HG03045 (cell line): ENCODE measurements around the gene C19orf38.
"Not testable (repeated sequence)": the region's sequence is repeated elsewhere in the genome, so short reads cannot be mapped to it uniquely, and the experiment has no call there.

Experiments used
- ATAC-seq: cut with Tn5 transposase; IDR thresholded peaks from one replicate; pipeline ENCODE4 v1.9.1; 2021; ENCODE audit warnings: mild to moderate bottlenecking, moderate library complexity; ENCODE audit not compliant: unreplicated experiment

The C19orf38 gene

DNA sequence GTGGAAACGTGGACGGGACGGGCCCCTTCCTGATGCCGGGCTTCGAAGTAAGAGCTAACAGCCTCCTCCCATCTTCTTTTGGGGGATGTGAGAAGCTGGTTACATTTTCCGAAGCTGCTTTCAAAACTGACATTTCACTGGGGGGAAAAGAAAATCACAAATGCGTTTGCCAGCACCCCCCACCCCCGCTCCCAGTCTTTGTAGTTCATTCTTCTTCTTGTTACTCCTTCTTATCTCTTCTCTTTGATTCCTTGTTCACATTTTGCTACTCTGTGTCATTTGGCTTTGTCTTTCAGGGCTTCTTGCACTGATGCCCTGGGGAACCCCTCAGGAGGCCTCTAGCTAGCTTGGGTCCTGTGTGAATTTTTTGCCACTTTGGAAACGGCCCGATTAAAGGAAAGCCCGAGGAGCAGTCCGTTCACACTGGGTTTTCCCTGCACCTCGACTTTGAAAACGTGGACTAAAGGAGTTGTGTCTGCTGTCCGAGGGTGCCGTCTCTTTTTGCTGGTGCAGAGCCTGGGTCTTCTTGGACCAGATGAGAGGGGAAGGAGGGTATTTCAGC, 24.4 kb downstream of the C19orf38 start:
- no peak for ATAC-seq

DNA sequence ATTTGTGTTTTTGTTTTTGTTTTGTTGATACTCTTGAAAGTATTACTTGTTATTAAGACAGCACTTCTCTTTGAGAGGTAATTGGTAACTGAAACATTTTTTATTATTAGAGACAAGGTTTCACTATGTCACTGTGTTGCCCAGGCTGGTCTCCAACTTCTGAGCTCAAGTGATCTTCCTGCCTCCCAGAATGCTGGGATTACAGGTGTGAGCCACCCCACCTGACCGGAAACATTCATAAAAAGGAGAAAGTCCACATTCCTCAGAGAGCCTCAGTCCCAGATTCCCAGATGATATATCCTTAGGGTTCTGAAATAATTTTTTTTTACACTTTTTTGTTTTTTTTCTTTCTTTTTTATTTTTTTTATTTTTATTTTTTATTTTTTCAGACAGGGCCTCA, 25.8 kb downstream of the C19orf38 start:
- ATAC-seq, result no peak

DNA sequence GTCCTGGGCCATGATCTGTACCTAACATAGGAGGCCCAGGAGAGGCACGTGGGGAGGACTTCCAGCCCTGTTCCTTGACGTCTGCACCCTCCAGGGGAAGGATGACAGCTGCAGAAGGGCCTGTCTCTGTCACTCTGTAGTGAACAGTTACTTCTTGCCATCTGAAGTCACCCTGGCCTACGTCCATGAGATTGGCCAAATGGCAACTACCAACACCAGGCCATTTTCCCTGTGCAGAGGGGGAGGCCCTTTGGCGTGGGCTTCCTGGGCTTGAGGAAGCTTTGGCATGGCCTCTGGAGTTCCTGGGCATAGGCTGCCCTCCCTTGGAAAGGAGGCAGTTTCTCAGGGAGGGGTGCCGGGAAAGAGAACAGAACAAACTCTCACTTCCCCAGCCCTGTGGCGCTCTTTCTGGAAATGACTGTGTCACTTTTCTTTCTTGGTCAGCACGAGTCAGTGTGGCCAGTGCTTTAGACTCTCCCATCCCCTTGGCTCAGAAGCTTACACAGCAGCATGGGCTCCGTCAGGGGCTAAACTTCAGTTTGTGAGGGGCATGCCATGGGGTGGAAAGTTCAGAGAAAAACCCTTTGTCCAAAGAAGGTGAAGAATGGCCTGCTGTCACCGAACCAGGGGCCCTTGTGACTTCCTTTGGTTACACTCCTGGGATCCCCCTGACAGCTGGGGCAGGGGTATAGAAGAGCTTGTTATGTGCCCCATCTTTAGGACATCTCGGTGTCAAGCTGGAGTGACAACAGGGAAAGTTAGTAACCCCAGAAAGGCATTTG, 28.4 kb downstream of the C19orf38 start:
- ATAC-seq, result peak; percentile 39

DNA sequence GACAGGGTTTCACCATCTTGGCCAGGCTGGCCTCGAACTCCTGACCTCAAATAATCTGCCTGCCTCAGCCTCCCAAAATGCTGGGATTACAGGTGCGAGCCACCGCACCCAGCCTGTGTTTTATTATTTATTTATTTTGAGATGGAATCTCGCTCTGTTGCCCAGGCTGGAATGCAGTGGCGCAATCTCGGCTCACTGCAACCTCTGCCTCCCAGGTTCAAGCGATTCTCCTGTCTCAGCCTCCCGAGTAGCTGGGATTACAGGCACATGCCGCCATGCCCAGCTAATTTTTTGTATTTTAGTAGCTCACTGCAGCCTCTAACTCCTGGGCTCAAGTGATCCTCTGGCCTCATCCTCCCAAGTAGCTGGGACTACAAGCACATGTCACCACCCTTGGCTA, 29.4 kb downstream of the C19orf38 start:
- not testable (repeated sequence) for ATAC-seq

DNA sequence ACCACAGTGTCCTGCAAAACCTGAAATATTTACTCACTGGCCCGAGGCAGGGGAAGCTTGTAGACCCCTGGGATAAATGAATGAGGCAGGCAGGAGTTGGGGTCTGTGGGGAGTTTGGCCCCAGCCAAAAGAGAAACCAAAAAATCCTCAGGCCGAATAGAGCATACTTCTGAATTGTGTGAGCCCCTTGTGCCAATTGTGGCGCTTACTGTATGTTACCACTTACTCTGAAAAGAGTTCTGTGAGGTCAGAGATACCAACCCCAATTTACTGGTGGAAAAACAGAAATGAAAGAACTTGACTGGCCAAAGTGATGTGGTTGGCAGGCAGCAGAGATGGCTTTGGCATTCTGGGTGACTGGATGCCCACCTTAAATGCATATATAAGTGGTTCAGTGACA, 30.0 kb downstream of the C19orf38 start:
- no peak for ATAC-seq

DNA sequence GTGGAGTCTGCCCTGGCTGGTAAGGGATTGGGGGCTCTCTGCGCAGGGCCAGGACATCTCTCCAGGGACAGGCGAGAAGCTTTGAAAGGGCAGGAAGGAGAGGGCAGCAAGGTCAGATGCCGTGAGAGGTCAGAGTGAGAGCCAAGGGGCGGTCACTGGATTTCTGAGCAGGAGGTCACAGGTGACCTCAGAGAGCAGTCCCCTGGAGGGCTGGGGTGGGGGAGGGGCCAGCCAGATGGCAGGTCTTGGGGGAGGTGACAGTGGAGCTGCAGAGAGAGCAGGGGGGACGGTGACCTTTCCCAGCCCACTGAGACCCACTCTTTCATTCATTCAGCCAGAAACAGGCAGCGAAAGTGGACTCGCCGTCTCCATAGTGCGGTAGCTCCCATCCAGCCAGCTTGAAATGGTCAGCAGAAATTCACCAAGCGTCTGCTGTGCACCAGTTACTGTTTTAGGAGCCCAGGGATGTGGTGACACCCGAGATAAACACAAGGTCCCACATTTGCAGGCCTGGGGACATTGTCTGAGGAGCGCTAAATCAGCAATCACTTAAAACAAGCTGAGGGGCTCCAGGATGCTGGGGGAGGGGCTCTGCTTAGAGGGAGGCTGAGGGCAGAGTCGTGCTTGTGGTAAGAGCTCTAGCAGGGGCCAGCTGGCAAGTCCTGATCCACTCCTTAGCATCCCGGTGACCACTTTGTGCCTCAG, 33.3 kb downstream of the C19orf38 start:
- ATAC-seq, result no peak

DNA sequence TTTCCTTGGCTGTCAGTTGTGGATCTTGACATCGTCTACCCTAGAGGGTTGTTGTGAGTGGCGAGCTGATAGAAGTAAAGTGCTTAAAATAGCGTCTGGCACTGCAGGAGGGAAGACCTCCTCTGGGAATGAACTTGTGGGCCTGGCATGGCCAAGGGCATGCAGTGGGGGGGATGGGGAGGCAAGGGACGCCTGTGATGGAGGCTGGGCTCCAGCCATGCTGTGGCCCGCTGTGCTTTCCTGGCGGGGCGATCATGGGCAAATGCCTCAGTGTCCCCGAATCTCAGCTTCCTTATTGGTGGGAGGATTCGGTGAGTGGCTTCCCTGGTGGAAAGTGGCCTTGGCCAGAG, 33.9 kb downstream of the C19orf38 start:
- ATAC-seq, result no peak

DNA sequence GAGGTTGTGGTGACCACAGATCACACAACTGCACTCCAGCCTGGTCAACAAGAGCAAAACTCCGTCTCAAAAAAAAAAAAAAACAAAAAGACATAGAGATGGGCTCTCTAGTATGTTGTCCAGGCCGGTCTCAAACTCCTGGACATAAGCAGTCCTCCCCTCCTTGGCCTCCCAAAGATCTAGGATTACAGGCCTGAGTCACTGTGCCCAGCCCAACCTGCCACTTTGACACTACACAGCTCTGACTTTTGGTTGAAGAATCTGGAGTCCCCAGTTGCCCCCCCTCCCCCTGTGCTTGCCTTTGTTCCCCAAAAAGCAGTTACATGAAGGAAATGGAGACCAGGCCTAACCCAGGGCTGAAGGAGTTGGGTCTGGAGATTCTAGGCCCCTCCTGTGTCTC, 36.1 kb downstream of the C19orf38 start:
- no peak for ATAC-seq

DNA sequence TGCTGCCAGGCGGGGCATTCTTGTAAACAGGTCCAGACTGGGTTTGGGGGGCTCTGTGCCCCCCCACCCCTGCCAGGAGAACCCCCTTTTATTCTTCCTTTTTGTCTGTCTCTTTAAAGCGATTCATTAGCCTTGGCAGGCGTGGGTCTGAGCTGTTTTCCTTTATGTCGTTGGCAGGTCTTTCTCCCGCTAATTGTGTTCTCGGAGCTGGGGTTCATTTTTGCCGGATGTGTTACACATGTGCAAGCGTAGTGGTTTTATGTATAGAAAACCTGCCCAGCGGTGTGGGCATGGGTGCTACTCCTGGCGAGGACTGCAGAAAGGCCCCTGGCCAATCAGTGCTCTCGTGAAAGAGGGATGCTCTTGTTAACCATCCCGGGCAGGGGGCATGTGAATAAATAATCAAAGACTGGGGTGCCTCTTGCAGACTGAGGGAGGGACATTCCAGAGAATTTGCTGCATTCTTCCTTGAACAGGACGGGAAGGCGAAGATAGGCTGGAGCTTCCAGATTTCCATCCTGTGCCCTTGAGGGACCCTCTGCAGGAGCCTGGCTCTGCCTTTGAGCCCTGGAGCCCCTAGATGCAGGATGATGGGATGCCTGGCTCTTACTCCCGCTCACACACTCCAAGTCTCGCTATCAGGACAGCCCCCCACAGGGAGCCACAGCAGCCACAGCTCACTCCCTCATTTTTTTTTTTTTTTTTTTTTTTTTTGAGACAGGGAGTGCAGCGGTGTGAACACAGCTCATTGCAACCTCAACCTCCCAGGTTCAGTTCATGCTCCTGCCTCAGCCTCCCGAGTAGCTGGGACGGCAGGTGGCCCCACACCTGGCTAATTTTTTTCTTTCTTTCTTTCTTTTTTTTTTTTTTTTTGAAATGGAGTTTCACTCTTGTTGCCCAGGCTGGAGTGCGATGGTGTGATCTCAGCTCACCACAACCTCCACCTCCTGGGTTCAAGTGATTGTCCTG, 37.3 kb downstream of the C19orf38 start:
- ATAC-seq, result no peak

DNA sequence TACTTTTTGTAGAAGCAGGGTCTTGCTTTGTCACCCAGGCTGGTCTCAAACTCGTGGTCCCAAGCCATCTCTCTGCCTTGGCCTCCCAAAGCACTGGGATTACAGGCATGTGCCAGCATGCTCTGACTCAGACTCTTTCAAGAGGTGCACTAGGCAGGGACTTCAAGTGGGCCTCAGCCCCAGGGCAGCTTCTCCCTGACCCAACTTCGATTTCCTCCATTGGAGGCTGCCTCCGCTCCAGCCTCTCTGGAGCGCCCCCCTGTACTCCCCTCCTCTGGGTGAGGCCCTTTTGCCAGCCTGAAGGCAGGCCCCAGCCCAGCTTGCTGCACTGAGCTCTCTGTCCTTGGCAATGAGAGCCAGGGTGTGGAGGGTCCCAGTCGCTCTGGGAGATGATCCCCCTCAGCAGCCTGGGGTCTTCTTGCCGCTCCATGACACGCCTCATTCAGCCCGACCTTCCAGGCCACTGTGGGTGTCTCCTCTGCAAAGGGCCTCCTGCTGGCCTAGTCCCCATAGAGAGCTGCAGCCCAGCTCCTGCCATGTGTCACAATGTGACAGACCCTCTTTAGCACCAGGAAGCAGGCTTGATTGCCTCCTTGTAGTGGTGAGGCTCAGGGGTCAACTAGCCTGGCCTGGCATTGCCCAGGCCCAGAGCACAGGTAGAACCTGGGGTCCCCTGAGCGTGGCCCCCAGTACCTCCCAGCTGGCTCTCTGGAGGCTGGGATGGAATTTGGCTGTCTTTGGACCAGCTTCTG, 39.6 kb downstream of the C19orf38 start:
- no peak for ATAC-seq

DNA sequence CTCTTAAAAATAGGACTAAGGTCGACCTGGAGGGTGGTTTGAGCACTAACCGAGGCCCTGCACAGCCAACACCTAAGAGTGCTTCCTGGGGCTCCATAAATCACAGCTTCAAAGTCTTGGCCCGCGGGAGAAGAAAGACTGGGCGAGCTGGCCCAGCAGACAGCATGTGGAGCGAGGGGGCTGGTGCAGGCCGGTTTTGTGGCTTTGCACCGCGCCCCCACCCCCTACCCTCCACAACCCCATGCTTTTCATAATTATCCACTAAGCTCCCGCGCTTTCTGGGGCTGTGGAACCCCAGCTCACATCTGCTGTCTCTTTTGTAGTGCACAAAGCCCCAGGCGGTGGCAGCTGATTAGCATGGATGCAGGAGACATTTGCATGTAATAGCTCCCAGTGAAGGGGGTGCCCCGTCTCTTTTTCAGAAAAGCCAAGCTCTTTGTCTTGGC, 40.2 kb downstream of the C19orf38 start:
- no peak for ATAC-seq

DNA sequence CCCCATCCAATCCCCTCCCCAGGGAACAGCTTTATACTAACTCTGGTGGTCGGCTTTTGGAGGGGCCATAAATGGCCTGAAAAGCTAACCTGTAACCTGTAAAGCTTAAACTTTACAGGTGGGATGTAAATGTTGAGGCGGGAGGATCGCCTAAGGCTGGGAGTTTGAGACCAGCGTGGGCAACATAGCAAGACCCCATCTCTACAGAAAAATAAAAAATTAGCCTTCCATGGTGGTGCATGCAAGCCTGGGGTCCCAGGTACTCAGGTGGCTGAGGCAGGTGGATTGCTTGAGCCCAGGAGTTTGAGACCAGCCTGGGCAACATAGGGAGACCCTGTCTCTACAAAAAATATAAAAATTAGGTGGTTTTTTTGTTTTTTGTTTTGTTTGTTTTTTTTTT, 41.7 kb downstream of the C19orf38 start:
- no peak for ATAC-seq

DNA sequence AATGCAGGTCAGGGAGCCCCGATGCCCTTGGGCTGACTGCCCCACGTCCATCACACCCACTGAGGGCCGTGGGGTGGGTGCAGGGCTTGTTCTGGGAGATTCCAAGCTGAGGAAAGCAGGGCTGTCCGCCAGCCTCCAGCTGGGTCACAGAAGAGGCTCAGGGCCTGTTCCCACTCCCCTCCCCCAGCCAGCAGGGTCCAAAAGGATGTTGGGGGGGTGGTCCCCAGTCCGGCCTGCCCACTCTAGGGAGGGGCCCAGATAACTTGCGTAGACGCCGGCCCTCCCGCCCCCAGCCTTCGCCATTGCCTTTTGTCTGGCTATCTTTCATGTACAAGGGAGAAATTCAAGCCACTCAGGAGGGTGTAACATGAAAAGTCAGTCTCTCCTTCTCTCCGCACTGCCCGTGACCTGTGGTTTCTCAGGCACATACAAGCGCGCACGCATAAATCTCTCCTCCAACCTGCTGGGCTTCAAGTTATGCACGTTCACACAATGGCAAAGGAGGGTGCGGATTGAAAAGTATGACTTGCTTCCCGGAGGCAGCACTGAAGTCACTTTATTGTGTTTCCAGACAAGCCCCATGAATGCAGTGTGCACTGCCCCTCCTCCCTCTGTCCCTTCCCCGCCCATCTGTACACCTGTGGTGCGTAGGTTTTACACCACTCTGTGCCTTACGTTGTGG, 43.3 kb downstream of the C19orf38 start:
- ATAC-seq, result no peak

DNA sequence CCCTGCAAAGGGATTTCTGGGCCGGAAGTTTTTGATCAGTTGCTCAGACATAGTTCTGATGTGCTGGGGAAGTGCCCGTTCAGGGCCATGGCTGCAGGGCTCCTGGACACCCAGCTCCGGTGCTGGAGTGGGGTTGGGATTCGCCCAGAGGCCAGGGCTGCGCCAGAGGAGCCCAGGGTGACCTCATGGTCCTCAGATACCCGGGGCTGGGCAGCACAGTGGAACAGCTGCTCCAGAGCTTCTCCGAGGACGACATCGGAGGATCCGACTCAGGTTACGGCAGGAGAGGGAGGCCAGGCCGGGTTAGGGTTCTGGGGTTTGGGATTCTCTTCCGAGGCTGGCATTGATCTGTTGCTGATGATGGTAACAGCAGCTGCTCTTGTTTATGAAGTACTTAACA, 44.0 kb downstream of the C19orf38 start:
- no peak for ATAC-seq

DNA sequence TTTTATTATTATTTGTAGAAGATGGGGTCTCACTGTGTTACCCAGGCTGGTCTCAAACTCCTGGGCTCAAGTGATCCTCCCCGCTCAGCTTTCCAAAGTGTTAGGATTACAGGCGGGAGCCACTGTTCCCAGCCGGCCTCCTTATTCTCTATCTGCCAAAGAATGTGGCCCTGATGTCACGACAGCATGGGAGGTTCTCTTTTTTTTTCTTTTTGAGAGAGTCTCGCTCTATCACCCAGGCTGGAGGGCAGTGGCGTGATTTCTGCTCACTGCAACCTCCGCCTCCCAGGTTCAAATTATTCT, 46.6 kb downstream of the C19orf38 start:
- no peak for ATAC-seq

DNA sequence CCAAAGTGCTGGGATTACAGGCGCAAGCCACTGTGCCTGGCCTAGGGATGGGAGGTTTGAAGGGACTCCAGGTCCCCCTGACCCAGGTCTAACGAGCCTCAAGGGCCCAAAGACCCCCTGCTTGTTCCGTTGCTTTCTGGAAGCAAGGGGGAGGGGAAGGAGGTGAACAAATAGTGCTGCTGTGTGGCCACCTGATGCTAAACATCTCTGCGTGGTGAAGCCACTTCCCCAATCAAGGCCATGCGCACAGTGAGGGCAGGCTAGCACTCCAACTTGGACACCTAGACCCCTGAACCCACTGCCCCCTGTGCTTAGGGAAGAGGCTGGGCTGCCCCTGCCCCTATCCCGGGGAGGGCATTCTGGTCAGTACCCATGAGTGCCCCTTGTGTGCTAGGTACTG, 47.1 kb downstream of the C19orf38 start:
- no peak for ATAC-seq

DNA sequence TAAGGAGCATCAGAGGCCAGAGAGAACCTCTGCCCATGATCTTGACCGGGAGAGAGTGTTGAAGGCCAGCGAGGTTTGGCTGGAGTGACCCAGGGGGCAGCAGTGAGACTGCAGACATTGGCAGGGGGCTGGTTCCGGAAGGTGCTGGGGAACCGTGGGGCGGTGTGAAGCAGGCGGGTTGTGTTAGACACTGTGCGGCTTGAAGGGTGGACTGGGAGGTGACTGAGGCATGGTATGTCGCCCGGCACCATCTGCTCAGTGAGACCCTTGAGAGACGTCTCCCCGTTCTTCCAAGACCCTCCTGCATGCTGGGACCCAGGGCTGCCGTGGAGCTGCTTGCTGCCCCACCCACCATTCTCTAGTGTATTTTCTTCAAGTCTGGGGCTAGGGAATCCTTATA, 47.7 kb downstream of the C19orf38 start:
- ATAC-seq, result no peak

DNA sequence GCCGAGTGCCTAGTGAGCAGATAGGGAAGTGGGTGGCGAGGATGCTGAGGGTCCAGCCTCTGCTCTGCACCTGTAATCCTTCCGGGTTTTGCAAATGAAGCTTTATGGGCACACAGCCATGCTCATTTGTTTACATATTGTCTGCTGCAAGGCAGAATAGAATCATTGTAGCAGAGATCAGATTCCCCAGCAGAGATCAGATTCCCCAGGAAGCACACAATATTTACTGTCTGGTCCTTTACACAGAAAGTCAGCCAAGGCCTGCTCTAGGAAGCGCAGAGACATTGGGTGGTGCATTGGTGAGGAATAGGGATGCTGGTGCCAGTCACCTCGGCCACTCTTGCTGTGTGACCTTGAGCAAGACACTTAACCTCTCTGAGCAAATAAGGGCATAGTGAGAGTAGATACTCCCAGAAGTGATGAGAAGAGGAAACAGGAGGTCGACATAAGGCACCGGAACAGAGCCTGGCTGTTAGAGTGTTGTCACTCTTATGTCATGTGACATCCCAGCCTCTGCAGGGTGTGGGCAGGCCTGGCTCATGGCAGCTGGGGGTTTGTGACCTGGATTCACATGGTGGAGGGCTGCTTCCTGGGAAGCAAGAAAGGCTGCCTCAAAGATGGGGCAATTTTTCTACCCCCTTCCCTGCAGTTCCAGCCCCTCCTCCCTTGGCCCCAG, 48.8 kb downstream of the C19orf38 start:
- no peak for ATAC-seq

DNA sequence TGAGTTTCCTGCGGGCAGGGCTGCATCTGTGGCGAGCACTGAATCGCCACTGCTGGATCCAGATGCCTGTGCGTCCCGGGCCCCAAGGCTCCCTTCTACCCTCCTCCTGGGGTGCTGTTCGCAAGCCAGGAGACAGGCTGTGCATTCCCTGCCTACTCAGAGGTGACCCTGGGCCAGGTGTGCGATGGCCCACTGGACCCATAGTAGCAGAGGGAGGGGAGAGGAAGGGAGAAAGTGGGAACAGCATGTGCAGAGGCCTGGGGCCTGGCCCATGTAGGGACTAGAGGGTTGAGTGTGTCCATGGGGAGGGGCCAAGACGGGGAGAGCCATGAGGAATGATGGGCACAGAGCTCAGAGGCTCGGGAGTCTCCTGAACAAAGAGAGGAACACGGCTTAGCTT, 50.4 kb downstream of the C19orf38 start:
- no peak for ATAC-seq
